NCI-H1105 treated with DMSO at 0.1 percent for 48 hours (cell line): ENCODE results near the gene PPIL4.

ENCODE experiments used
- DNase-seq: peaks from one replicate; lab custom pipeline; 2025; lab: John Stamatoyannopoulos, UW

Gene PPIL4

DNA sequence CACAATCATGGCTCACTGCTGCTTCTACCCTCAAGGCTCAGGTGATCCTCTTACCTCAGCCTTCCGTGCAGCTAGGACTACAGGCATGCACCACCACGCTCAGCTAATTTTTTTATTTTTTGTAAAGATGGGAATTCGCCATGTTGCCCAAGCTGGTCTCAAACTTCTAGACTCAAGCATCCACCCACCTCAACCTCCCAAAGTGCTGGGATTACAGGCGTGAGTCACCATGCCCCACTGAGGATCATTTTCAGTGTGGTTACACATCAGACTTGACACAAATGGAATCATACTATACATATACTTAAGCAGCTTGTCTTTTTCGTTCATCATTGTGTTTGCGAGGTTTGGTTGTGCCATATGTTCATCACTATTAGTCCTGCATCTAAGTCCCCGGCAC is 87.6 kb downstream of the PPIL4 start:
- DNase-seq, result no peak

DNA sequence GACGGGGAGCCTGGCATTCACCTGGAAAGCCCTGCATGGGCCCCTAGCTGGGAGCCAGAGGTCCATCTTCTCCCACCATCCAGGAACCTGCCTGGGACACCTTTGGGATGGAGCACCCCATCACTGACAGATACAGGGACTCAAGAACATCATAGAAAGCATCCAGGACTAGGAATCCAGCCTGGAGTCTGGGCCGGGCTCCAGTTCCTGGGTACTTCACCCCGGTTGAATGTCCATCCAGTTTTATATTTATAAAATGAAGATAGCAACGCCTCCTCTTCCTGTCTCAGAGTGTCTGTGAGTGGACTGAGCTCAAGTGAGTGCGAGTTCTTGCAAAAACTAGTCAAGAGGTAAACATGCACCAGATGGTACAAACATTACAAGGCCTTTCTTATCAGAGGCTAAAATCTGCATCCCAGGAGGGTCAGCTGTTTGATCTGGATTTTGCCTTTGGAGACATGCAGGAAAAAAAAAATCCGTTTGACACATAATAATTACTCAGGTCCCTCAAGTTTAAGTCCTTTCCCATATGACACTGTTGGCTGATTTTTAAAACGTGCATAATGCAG is 88.4 kb downstream of the PPIL4 start:
- DNase-seq, result no peak

DNA sequence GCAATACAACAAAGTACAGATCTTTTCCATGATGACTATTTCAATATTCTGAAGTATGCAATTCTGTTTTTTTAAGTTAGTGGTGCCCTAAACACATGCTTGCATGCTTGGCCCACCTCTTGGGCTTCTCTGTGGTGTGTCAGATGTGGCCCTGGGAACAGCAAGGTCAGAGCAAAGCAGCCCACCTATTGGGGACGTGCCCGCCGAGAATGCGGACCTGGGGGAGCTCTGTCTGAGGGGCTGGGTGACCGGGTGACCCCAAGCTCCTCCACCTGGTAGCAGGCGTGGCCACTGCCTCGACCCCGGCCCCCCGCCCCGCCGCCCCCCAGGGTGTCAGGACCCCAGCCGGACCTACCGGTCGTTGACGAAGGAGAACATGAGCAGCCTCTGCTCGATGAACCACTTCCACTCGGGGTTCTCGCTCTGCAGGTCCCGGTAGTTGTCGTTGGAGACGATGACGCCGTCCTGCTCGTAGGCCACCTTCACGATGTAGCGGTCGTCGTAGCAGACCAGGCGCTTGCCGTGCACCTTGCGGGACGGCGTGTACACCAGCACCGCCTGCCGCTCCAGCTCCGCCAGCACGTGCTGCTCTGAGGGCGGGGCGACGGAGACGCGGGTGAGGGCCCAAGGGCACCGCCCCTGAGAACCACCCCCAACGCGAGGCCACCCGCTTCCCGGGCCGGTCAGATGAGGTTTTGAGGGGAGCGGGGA is 89.4 kb downstream of the PPIL4 start:
- DNase-seq, result no peak

DNA sequence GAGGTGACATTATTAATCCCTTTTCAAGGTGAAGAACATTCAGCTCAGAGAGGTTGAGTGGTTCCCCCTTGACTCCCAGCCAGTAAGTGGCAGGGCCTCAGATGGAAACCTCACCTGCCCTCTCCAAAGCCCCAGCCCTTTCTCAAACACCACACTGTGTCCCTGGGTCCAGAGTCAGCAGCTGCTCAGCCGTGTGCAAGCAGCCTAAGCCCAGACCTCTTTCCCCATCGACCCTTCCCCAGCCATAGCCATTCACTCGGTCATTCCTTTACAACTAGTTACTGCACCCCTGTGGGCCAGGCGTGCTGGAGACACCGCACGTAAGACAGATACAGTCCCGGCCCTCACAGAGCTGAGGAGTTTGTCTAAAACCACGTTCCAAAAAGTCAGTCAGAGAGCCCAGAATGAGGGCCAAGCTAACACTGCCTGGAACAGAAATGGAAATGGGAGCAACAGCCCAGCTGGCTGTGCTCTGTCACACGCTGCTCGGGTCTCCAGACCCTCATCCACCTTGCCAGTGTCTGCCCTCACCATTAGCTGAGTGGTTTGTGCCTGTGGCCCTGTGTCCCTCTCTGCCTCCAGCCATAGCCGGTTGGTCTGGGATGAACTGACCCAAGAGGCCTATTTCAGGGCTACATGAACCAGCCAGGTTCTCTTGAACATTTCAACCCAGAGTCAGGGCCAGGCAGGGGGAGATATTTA is 90.7 kb downstream of the PPIL4 start:
- no peak for DNase-seq
